ENCODE results near the gene AKR1C4.
"Not testable (repeated sequence)": the region's sequence is repeated elsewhere in the genome, so short reads cannot be mapped to it uniquely, and the experiment has no call there.

AKR1C4 gene

GRCh38 chr10:5254488-5254887, 57.9 kb downstream of the AKR1C4 start:
- H3K4me3 ChIP-seq (ENCODE audit: low read depth, low read length), result no peak overlapping the region
- DNase-seq (ENCODE audit: low read depth), result no peak
- no peak for TF ChIP-seq CTCF (conservative IDR thresholded peaks at IDR 0.05; ENCODE audit: low read depth, low read length)

- DNase-seq (ENCODE audit: low read depth); H3K4me3 ChIP-seq (ENCODE audit: low read depth, low read length): not testable (repeated sequence)
Measured at GRCh38 chr10:5257768-5258167, 61.1 kb downstream of the AKR1C4 start.

GRCh38 chr10:5259132-5259951, 62.7 kb downstream of the AKR1C4 start:
- DNase-seq (ENCODE audit: low read depth), result no peak
- no peak for TF ChIP-seq CTCF (conservative IDR thresholded peaks at IDR 0.05; ENCODE audit: low read depth, low read length)
- no peak overlapping the region for H3K4me3 ChIP-seq (ENCODE audit: low read depth, low read length)

- H3K4me3 ChIP-seq (ENCODE audit: low read depth, low read length), result no peak overlapping the region
- no peak for DNase-seq (ENCODE audit: low read depth)
- no peak for TF ChIP-seq CTCF (conservative IDR thresholded peaks at IDR 0.05; ENCODE audit: low read depth, low read length)
Measured at GRCh38 chr10:5259952-5260578, 63.4 kb downstream of the AKR1C4 start.

- no peak for TF ChIP-seq CTCF (conservative IDR thresholded peaks at IDR 0.05; ENCODE audit: low read depth, low read length)
- no peak for DNase-seq (ENCODE audit: low read depth)
- no peak overlapping the region for H3K4me3 ChIP-seq (ENCODE audit: low read depth, low read length)
Measured at GRCh38 chr10:5260828-5261227, 64.2 kb downstream of the AKR1C4 start.

GRCh38 chr10:5265139-5265538, 68.5 kb downstream of the AKR1C4 start:
- DNase-seq (ENCODE audit: low read depth), result no peak
- H3K4me3 ChIP-seq (ENCODE audit: low read depth, low read length), result no peak overlapping the region
- no peak for TF ChIP-seq CTCF (conservative IDR thresholded peaks at IDR 0.05; ENCODE audit: low read depth, low read length)

- no peak for TF ChIP-seq CTCF (conservative IDR thresholded peaks at IDR 0.05; ENCODE audit: low read depth, low read length)
- H3K4me3 ChIP-seq (ENCODE audit: low read depth, low read length), result no peak overlapping the region
- DNase-seq (ENCODE audit: low read depth), result no peak
Measured at GRCh38 chr10:5266351-5266750, 69.7 kb downstream of the AKR1C4 start.
